ENCODE results near the gene CLDN6.

Gene CLDN6

GRCh38 chr16:3027983-3028715 is 10.2 kb upstream of the CLDN6 start:
- Histone ChIP-seq H3K4me1 (ENCODE audit: control insufficient read depth, insufficient read depth, low read length) (peaks cover 4% of the 10 kb centered on the region), H3K27ac (ENCODE audit: insufficient read depth, low read depth, low read length, poor library complexity, severe bottlenecking) (peak overlapping the region; percentile 26), H3K27me3 (ENCODE audit: control insufficient read depth, insufficient read depth, low read length, poor library complexity, severe bottlenecking) (peaks cover 39% of the 10 kb centered on the region), H3K4me3 (ENCODE audit: insufficient read depth, low read depth, low read length) (peak overlapping the region; percentile 20), H3K9me3 (ENCODE audit: control insufficient read depth, low read length) (no peaks in the 10 kb centered on the region), H3K36me3 (ENCODE audit: control insufficient read depth, insufficient read depth, low read length) (peaks cover 17% of the 10 kb centered on the region)
- 6% methylated on average over 58 of the region's 58 CpGs for WGBS, 2 experiments

DNA sequence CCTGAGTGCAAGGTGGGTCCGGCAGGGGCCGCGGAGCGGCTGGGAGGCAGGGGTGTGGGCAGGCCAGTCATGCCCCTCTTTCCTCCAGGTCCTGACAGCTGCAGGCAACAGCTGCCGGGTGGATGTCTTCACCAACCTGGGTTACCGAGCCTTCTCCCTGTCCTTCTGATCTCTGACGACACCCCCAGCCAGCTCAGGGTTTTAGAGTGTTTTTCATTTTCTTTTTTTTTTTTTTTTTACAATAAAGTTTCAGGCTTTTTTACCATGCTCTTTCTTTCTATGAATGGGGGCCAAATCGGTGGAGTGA is 9.5 kb upstream of the CLDN6 start:
- peaks cover 17% of the 10 kb centered on the region for H3K36me3 ChIP-seq (ENCODE audit: control insufficient read depth, insufficient read depth, low read length)
- H3K27ac ChIP-seq (ENCODE audit: insufficient read depth, low read depth, low read length, poor library complexity, severe bottlenecking): no peak overlapping the region
- H3K27me3 ChIP-seq (ENCODE audit: control insufficient read depth, insufficient read depth, low read length, poor library complexity, severe bottlenecking): peaks cover 35% of the 10 kb centered on the region
- 87 to 96% methylated on average over 8 of the region's 8 CpGs for WGBS, 2 experiments
- no peak overlapping the region for H3K4me3 ChIP-seq (ENCODE audit: insufficient read depth, low read depth, low read length)
- H3K4me1 ChIP-seq (ENCODE audit: control insufficient read depth, insufficient read depth, low read length): peaks cover 11% of the 10 kb centered on the region
- H3K9me3 ChIP-seq (ENCODE audit: control insufficient read depth, low read length): no peaks in the 10 kb centered on the region

- Histone ChIP-seq H3K27ac (ENCODE audit: insufficient read depth, low read depth, low read length, poor library complexity, severe bottlenecking) (no peak overlapping the region), H3K4me3 (ENCODE audit: insufficient read depth, low read depth, low read length) (no peak overlapping the region), H3K36me3 (ENCODE audit: control insufficient read depth, insufficient read depth, low read length) (peaks cover 17% of the 10 kb centered on the region), H3K4me1 (ENCODE audit: control insufficient read depth, insufficient read depth, low read length) (peaks cover 17% of the 10 kb centered on the region), H3K27me3 (ENCODE audit: control insufficient read depth, insufficient read depth, low read length, poor library complexity, severe bottlenecking) (peaks cover 29% of the 10 kb centered on the region), H3K9me3 (ENCODE audit: control insufficient read depth, low read length) (no peaks in the 10 kb centered on the region)
- WGBS, 2 experiments: 95 to 97% methylated on average over 24 of the region's 24 CpGs
Measured at GRCh38 chr16:3026609-3027488, 8.9 kb upstream of the CLDN6 start.

GRCh38 chr16:3026003-3026378 is 8.0 kb upstream of the CLDN6 start:
- peaks cover 17% of the 10 kb centered on the region for H3K36me3 ChIP-seq (ENCODE audit: control insufficient read depth, insufficient read depth, low read length)
- H3K4me1 ChIP-seq (ENCODE audit: control insufficient read depth, insufficient read depth, low read length): peaks cover 23% of the 10 kb centered on the region
- no peak overlapping the region for H3K27ac ChIP-seq (ENCODE audit: insufficient read depth, low read depth, low read length, poor library complexity, severe bottlenecking)
- no peak overlapping the region for H3K4me3 ChIP-seq (ENCODE audit: insufficient read depth, low read depth, low read length)
- H3K9me3 ChIP-seq (ENCODE audit: control insufficient read depth, low read length): no peaks in the 10 kb centered on the region
- 95 to 96% methylated on average over 8 of the region's 8 CpGs for WGBS, 2 experiments
- H3K27me3 ChIP-seq (ENCODE audit: control insufficient read depth, insufficient read depth, low read length, poor library complexity, severe bottlenecking): peaks cover 27% of the 10 kb centered on the region

DNA sequence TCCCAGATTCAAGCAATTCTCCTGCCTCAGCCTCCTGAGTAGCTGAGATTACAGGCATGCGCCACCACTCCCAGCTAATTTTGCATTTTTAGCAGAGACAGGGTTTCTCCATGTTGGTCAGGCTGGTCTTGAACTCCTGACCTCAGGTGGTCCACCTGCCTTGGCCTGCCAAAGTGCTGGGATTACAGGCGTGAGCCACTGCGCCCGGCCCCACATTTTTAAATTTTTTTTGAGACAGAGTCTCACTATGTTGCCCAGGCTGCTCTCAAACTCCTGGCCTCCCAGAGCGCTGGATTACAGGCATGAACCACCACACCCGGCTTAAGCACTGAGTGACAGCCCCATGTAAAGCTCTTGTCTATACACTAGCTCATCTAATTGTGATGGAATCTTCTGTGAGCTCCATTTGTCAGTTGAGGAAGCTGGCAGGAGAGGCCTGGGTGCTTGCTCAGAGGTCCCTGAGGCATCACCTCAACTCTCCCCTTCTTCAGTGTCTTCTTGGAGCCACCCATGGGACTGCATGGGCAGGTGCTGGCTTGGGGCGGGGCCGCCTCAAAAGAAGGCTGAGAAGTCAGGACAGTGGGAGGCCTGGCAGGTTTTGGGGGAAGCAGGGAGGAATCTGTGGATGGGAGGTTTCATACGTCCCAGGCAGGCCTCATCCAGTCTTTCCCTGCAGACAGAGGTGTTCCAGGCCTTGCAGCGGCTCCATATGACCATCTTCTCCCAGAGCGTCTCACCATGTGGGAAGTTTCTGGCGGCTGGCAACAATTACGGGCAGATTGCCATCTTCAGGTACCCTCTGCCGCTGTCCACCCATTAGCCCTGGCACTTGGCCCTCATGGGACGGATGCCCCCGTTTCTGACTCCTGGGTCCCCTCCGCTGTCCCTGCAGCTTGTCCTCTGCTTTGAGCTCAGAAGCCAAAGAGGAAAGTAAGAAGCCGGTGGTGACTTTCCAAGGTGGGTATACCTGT is 7.3 kb upstream of the CLDN6 start:
- Histone ChIP-seq H3K4me3 (ENCODE audit: insufficient read depth, low read depth, low read length) (no peak overlapping the region), H3K36me3 (ENCODE audit: control insufficient read depth, insufficient read depth, low read length) (peaks cover 17% of the 10 kb centered on the region), H3K27ac (ENCODE audit: insufficient read depth, low read depth, low read length, poor library complexity, severe bottlenecking) (no peak overlapping the region), H3K27me3 (ENCODE audit: control insufficient read depth, insufficient read depth, low read length, poor library complexity, severe bottlenecking) (peaks cover 21% of the 10 kb centered on the region), H3K9me3 (ENCODE audit: control insufficient read depth, low read length) (no peaks in the 10 kb centered on the region), H3K4me1 (ENCODE audit: control insufficient read depth, insufficient read depth, low read length) (peaks cover 23% of the 10 kb centered on the region)
- 96% methylated on average over 18 of the region's 18 CpGs for WGBS, 2 experiments

- H3K4me1 ChIP-seq (ENCODE audit: control insufficient read depth, insufficient read depth, low read length): peaks cover 23% of the 10 kb centered on the region
- peaks cover 17% of the 10 kb centered on the region for H3K36me3 ChIP-seq (ENCODE audit: control insufficient read depth, insufficient read depth, low read length)
- no peaks in the 10 kb centered on the region for H3K9me3 ChIP-seq (ENCODE audit: control insufficient read depth, low read length)
- H3K4me3 ChIP-seq (ENCODE audit: insufficient read depth, low read depth, low read length): peak within 1 kb of the TSS; percentile 60
- WGBS, 2 experiments: 0 to 1% methylated on average over 69 of the region's 69 CpGs
- peaks cover 6% of the 10 kb centered on the region for H3K27me3 ChIP-seq (ENCODE audit: control insufficient read depth, insufficient read depth, low read length, poor library complexity, severe bottlenecking)
- peak within 1 kb of the TSS; percentile 83 for H3K27ac ChIP-seq (ENCODE audit: insufficient read depth, low read depth, low read length, poor library complexity, severe bottlenecking)
Measured at GRCh38 chr16:3023669-3024478, 5.9 kb upstream of the CLDN6 start, which contains the start of the genes HCFC1R1 and THOC6. Gene HCFC1R1, minus strand, starts transcription at chr16:3023942. Its CDS starts 1 bp downstream, at chr16:3023941. Gene THOC6, plus strand, starts transcription at chr16:3024035. Its CDS starts 292 bp downstream, at chr16:3024327.

DNA sequence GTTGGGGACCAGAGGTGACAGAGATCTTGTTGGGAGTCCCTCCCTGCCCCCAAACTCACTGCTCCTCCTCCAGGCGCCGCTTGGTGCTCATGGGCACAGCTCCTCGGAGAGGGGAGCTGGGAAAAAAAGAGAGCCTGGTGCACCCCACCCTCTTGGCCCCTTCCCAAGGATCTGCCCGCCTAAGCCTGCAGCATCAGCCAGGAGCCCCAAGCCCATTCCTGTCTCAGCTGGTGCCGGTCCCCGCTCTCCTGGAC is 5.4 kb upstream of the CLDN6 start:
- H3K4me1 ChIP-seq (ENCODE audit: control insufficient read depth, insufficient read depth, low read length): peaks cover 25% of the 10 kb centered on the region
- peaks cover under 1% of the 10 kb centered on the region for H3K27me3 ChIP-seq (ENCODE audit: control insufficient read depth, insufficient read depth, low read length, poor library complexity, severe bottlenecking)
- WGBS, 2 experiments: 4% methylated on average over 6 of the region's 6 CpGs
- no peaks in the 10 kb centered on the region for H3K9me3 ChIP-seq (ENCODE audit: control insufficient read depth, low read length)
- H3K27ac ChIP-seq (ENCODE audit: insufficient read depth, low read depth, low read length, poor library complexity, severe bottlenecking): peak overlapping the region; percentile 79
- peaks cover 17% of the 10 kb centered on the region for H3K36me3 ChIP-seq (ENCODE audit: control insufficient read depth, insufficient read depth, low read length)
- peak overlapping the region; percentile 60 for H3K4me3 ChIP-seq (ENCODE audit: insufficient read depth, low read depth, low read length)

DNA sequence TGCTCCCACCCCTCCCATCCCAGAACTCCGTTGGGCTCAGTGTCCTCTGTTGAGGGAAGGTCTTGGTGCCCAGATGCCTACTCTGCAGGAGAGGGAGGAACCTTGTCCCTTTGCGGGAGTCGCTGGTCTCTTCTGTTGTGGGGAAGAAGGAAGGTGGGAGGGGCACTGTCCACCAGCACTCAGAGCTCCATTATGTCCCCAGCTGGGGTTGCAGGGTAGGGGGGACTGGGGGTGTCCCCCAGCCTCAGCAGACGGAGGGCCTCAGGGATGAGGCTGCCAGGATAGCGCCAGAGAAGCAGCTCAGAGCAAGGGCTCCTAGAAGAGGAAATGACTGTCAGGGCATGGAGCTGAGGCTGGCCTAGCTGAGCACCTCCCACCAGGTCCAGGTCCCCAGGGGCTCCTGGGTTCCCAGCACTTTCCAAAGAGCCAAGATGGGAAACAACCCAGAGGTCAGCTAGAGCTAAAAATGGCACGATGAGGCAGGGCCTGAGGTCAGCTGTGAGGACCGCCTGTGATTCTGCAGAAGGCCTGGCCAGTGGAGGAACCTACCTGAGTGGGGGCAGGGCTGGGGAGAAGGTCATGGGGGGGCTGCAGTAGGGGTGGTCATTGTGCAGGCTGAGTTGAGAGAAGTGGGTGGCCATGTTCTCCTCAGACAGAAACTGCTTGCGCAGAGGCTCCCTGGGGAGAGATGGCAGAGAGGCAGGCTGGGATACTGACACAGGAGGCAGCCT is 4.9 kb upstream of the CLDN6 start:
- H3K9me3 ChIP-seq (ENCODE audit: control insufficient read depth, low read length): no peaks in the 10 kb centered on the region
- peak overlapping the region; percentile 83 for H3K27ac ChIP-seq (ENCODE audit: insufficient read depth, low read depth, low read length, poor library complexity, severe bottlenecking)
- WGBS, 2 experiments: 27 to 33% methylated on average over 8 of the region's 8 CpGs

DNA sequence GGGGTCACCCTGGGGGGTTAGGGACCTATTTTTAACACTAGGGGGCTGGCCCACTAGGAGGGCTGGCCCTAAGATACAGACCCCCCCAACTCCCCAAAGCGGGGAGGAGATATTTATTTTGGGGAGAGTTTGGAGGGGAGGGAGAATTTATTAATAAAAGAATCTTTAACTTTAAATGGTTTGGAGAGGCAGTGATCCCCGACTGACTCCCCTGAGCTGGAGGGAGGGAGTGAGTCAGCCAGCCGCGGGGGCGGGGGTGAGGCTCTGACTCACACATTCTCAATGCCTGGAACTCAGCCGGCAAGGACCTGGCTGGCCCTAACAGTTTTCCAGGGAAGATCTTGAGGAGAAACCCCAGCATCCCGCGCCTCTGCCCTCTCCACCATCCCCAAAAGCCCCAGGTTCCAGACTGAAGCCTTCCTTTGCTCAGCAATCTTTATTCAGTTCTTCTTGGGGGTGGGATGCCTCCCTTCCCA is 4.3 kb upstream of the CLDN6 start:
- H3K27me3 ChIP-seq (ENCODE audit: control insufficient read depth, insufficient read depth, low read length, poor library complexity, severe bottlenecking): peaks cover 3% of the 10 kb centered on the region
- peak overlapping the region; percentile 56 for H3K4me3 ChIP-seq (ENCODE audit: insufficient read depth, low read depth, low read length)
- H3K36me3 ChIP-seq (ENCODE audit: control insufficient read depth, insufficient read depth, low read length): peaks cover 17% of the 10 kb centered on the region
- no peaks in the 10 kb centered on the region for H3K9me3 ChIP-seq (ENCODE audit: control insufficient read depth, low read length)
- 6 to 10% methylated on average over 7 to 8 of the region's 8 CpGs for WGBS, 2 experiments
- H3K27ac ChIP-seq (ENCODE audit: insufficient read depth, low read depth, low read length, poor library complexity, severe bottlenecking): peak overlapping the region; percentile 83
- H3K4me1 ChIP-seq (ENCODE audit: control insufficient read depth, insufficient read depth, low read length): peaks cover 25% of the 10 kb centered on the region

More for the DNA sequence above, 4.9 kb upstream of the CLDN6 start:
- Histone ChIP-seq H3K27me3 (ENCODE audit: control insufficient read depth, insufficient read depth, low read length, poor library complexity, severe bottlenecking) (no peaks in the 10 kb centered on the region), H3K4me3 (ENCODE audit: insufficient read depth, low read depth, low read length) (peak overlapping the region; percentile 60), H3K4me1 (ENCODE audit: control insufficient read depth, insufficient read depth, low read length) (peaks cover 25% of the 10 kb centered on the region), H3K36me3 (ENCODE audit: control insufficient read depth, insufficient read depth, low read length) (peaks cover 17% of the 10 kb centered on the region)
